Heart right ventricle (tissue), 16 donors: ENCODE results near the gene ELMO1. TPM values are rescaled to one million over a fixed set of nuclear protein-coding genes. Genes with fewer than 3 reads are reported as not detected.

Experiments used
- ATAC-seq, 8 donors: fragments of 200-7000 bp; cut with Tn5 transposase; one replicate each; pipeline ENCODE4 v1.9.1; 2020; ENCODE audit warnings: mild to moderate bottlenecking in 8 of 8, moderate library complexity in 8 of 8, moderate number of reproducible peaks in 1 of 8
- DNase-seq, 2 donors: peaks; one replicate each; pipeline ENCODE4 v3.0.0-alpha.2; 2020
- H3K27ac ChIP-seq, 10 donors: fragments of 200-600 bp; sonication (generic) in 2 of 10; one replicate each; pipeline versions ENCODE4 v1.5.0 to v1.8.0; 2020 to 2022; ENCODE audit warnings: mild to moderate bottlenecking in 3 of 10
- H3K27me3 ChIP-seq, 7 donors: fragments of 200-600 bp; one replicate each; pipeline ENCODE4 v1.8.0; 2021 to 2022; ENCODE audit warnings: mild to moderate bottlenecking in 2 of 7
- H3K36me3 ChIP-seq, 9 donors: fragments of 200-600 bp; sonication (generic) in 1 of 9; one replicate each; pipeline versions ENCODE4 v1.5.0 to v1.8.0; 2020 to 2022; ENCODE audit warnings: mild to moderate bottlenecking in 2 of 9
- H3K4me1 ChIP-seq, 9 donors: fragments of 200-600 bp; sonication (generic) in 1 of 9; one replicate each; pipeline versions ENCODE4 v1.5.0 to v1.8.0; 2020 to 2022; ENCODE audit warnings: mild to moderate bottlenecking in 4 of 9
- H3K4me3 ChIP-seq, 10 donors: fragments of 200-600 bp; sonication (generic) in 2 of 10; one replicate each; pipeline versions ENCODE4 v1.5.0 to v1.8.0; 2020 to 2022; ENCODE audit warnings: mild to moderate bottlenecking in 7 of 10, moderate library complexity in 2 of 10
- H3K9me3 ChIP-seq, 11 donors: fragments of 200-600 bp in 10 of 11; sonication (generic) in 2 of 11; one replicate each; pipeline versions ENCODE4 v1.5.0 to v1.8.0; 2013 to 2022; ENCODE audit warnings: mild to moderate bottlenecking in 2 of 11, control low read depth in 1 of 11, moderate library complexity in 1 of 11
- CTCF ChIP-seq, 9 donors: fragments of 200-600 bp; sonication (generic) in 2 of 9; IDR thresholded peaks; one replicate each; pipeline versions ENCODE4 v1.5.0 to v1.8.0; 2021 to 2022; ENCODE audit warnings: antibody characterized with exemption in 9 of 9, mild to moderate bottlenecking in 5 of 9, moderate library complexity in 1 of 9
- WGBS, 2 donors: extraction: QIAGEN DNeasy Blood & Tissue Kit; methylation state at CpG; one replicate each; pipeline ENCODE4 v1.1.7; 2013; ENCODE audit warnings: inconsistent platforms in 1 of 2; 5-methylcytosine and 5-hydroxymethylcytosine counted together
- intact Hi-C, 10 donors: fragments of 100-400 bp; cut with DNase I; formaldehyde crosslinking; loops; one replicate each; pipeline versions ENCODE4 v1.11.1 to v1.14.2; 2022
- polyA plus RNA-seq, 2 donors: library from polyadenylated mRNA; stranded (reverse); fragments of 200-250 nt; gene quantifications; one replicate each; pipeline ENCODE4 v1.2.3, GENCODE V29; 2013
- total RNA-seq, 10 donors: library from RNA; stranded (reverse); fragmentation: NEBNext Ultra II Directional in 3 of 10; extraction: Animal tissue kit (Norgen Biotek cat#: 25700) in 3 of 10; gene quantifications; one replicate each; pipeline versions ENCODE4 v1.2.1 to v1.2.4, GENCODE V29; 2021 to 2023
- donor health status: Arrhythmogenic right ventricular cardiomyopathy.
- donor health status: ischemic (EF 13 %, LVEDD 7.1; RV severe dilation, severe dysfunction).
- donor health status: healthy with polysubstance abuse.
- donor health status: DM: no; HTN: yes; CAD: no.
- donor health status: DM: no; HTN: no; CAD: no.
- donor health status: ischemic (EF 25% LVEDD 6.9; RV normal size, moderate dysfunction).
- donor health status: ischemic (EF 25% LVEDD 5.7; RV mildly dilated, moderate dysfunction).
- donor health status: healthy.
- donor health status: DM: yes; HTN: yes; CAD: no.
- donor health status: Ischemic cardiomyopathy.
- donor health status: ischemic (EF 35%, LVEDD 5.7; RV mildly dilated, moderate dysfunction).
- donor health status: nonischemic (EF 11% LVEDD 7.7; RV severe dilation, severe dysfunction).
- donor health status: DM: yes; HTN: yes; CAD: no.
- donor health status: PGD.
- donor health status: ischemic (EF 29% LVEDD 5.4; RV normal size, mild dysfunction).
- donor health status: nonischemic (EF 23%, LVEDD 6.1; RV moderate dilation, normal function).

The ELMO1 gene
- total and polyA plus RNA-seq, 12 donors: 8.5 to 18.0 (median 13.9) TPM

GRCh38 chr7:37016064-37016878, 432.4 kb downstream of the ELMO1 start:
- Histone ChIP-seq H3K36me3 (peaks cover 0 to 20% (median 0%) of the 10 kb centered on the region in 9 donors), H3K27ac (no peak overlapping the region), H3K4me3 (no peak overlapping the region), H3K27me3 (no peaks in the 10 kb centered on the region), H3K9me3 (peaks cover 0 to 8% (median 0%) of the 10 kb centered on the region in 11 donors), H3K4me1 (peaks cover 0 to 26% (median 6%) of the 10 kb centered on the region in 9 donors)
- no peak for TF ChIP-seq CTCF (IDR thresholded peaks at IDR 0.05)
- 88 to 91% methylated on average over 10 of the region's 10 CpGs for WGBS, 2 donors
- no peak for ATAC-seq
- intact Hi-C loops: no loop called here
- DNase-seq: no peak

GRCh38 chr7:37015353-37016034, 433.2 kb downstream of the ELMO1 start:
- DNase-seq (no peak), ATAC-seq (no peak)
- Histone ChIP-seq H3K36me3 (peaks cover 0 to 28% (median 0%) of the 10 kb centered on the region in 9 donors), H3K9me3 (peaks cover 0 to 8% (median 0%) of the 10 kb centered on the region in 11 donors), H3K4me3 (no peak overlapping the region), H3K27me3 (no peaks in the 10 kb centered on the region), H3K4me1 (peaks cover 0 to 18% (median 6%) of the 10 kb centered on the region in 9 donors), H3K27ac (no peak overlapping the region)
- 94 to 96% methylated on average over 12 of the region's 12 CpGs for WGBS, 2 donors
- intact Hi-C loops: no loop called here
- no peak for TF ChIP-seq CTCF (IDR thresholded peaks at IDR 0.05)

GRCh38 chr7:37013771-37014170, 434.9 kb downstream of the ELMO1 start:
- intact Hi-C loops: no loop called here
- DNase-seq (no peak), ATAC-seq (no peak)
- Histone ChIP-seq H3K27me3 (no peaks in the 10 kb centered on the region), H3K9me3 (peaks cover 0 to 8% (median 0%) of the 10 kb centered on the region in 11 donors), H3K4me3 (no peak overlapping the region), H3K4me1 (peaks cover 0 to 6% (median 0%) of the 10 kb centered on the region in 9 donors), H3K36me3 (peaks cover 0 to 35% (median 0%) of the 10 kb centered on the region in 9 donors), H3K27ac (no peak overlapping the region)
- TF ChIP-seq CTCF (IDR thresholded peaks at IDR 0.05): no peak
- 70 to 78% methylated on average over 4 of the region's 4 CpGs for WGBS, 2 donors

GRCh38 chr7:37011151-37011890, 437.3 kb downstream of the ELMO1 start:
- DNase-seq (no peak), ATAC-seq (no peak)
- intact Hi-C loops: no loop called here
- TF ChIP-seq CTCF (IDR thresholded peaks at IDR 0.05): no peak
- H3K36me3 ChIP-seq: peaks cover 0 to 35% (median 0%) of the 10 kb centered on the region in 9 donors
- H3K9me3 ChIP-seq: no peaks in the 10 kb centered on the region
- H3K4me1 ChIP-seq: peaks cover 0 to 4% (median 0%) of the 10 kb centered on the region in 9 donors
- H3K4me3 ChIP-seq: no peak overlapping the region
- no peaks in the 10 kb centered on the region for H3K27me3 ChIP-seq
- H3K27ac ChIP-seq: no peak overlapping the region
- 96% methylated on average over 3 of the region's 3 CpGs for WGBS, 2 donors
